HG02610 (cell line): ENCODE results near the gene IGSF5.
"Not testable (repeated sequence)": the region's sequence is repeated elsewhere in the genome, so short reads cannot be mapped to it uniquely, and the experiment has no call there.

ENCODE experiments used
- ATAC-seq: cut with Tn5 transposase; IDR thresholded peaks from one replicate; pipeline ENCODE4 v1.9.1; 2021; ENCODE audit warnings: mild to moderate bottlenecking, moderate library complexity; ENCODE audit not compliant: unreplicated experiment

Gene IGSF5

GRCh38 chr21:39744883-39745282 is at the start of gene IGSF5:
Gene IGSF5 (plus strand): TSS chr21:39745183. CDS start chr21:39745510, 327 bp downstream.
- not testable (repeated sequence) for ATAC-seq

- ATAC-seq = no peak
These were observed 48.8 kb upstream of the IGSF5 start for GRCh38 chr21:39696196-39696595.

- ATAC-seq = no peak
These were observed 48.4 kb upstream of the IGSF5 start for GRCh38 chr21:39696618-39697017.

DNA sequence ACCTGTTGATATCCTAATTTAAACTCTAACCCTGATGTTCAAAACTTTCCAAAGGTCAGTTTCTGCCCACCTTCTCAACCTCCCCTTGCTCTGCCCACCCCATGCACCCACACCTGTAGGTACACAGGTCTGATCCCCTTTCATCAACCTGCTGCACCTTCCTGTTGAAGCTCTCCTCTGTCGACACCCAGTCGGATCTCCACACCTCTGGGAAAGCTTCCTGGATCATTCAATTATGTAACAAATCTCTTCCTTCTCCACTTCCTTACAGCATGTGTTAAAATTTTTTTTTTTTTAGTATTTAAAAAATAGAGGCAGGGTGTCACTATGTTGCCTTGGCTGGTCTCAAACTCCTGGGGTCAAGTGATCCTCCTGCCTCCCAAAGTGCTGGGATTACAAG is 44.7 kb upstream of the IGSF5 start:
- no peak for ATAC-seq

DNA sequence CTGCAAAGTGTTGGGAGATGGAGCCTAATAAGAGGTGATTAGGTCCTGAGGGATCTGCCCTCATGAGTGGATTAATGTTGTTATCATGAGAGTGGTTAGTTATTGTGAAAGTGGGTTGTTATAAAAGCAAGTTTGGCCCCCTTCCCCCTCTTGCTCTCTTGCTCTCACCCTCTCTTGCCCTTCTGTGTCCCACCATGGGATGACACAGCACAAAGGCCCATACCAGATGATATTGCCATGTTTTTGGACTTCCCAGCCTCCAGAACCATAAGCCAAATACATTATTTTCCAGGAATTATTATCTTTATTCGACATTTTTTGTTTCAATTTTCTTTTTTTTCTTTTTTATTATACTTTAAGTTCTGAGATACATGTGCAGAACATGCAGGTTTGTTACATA is 41.4 kb upstream of the IGSF5 start:
- no peak for ATAC-seq

- ATAC-seq = no peak
These were observed 39.1 kb upstream of the IGSF5 start for GRCh38 chr21:39705849-39706248.

DNA sequence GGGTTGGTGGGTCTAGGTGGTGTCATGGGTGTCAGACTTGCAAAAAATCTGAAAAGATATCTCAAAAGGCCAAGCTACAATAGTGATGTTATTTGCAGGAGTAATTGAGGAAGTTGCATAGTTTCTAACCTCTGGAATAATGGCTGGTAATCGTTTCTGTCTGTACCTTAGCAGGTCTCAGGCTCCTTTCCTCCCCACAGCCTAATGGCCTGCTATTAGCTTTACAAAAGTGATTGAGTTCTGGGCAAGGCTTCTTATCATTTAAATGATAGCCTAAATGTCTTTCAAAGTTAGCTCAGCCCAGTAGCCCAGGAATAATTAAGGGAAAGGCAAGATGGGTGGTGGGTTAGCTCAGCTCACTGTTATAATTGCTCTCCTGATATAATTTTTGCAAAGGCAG is 37.7 kb upstream of the IGSF5 start:
- no peak for ATAC-seq

DNA sequence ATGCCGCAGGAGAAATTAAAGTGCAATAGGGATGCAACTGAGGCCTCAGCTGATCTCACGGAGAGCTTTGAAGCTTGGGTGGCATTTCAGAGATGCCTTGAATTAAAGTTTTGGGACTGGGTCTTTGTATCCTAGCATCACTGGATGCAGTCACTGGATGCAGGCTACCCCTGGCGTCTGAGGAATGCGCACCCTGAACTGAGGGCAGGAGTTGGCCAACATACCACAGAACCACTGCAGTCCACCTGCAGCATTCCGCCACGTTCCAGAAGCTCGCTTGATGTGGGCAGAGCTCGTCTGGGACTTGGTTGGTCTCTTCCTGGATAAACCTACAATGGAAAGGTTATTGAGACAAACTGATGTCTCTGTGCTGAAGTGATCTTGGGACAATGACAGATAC is 34.1 kb upstream of the IGSF5 start:
- no peak for ATAC-seq

DNA sequence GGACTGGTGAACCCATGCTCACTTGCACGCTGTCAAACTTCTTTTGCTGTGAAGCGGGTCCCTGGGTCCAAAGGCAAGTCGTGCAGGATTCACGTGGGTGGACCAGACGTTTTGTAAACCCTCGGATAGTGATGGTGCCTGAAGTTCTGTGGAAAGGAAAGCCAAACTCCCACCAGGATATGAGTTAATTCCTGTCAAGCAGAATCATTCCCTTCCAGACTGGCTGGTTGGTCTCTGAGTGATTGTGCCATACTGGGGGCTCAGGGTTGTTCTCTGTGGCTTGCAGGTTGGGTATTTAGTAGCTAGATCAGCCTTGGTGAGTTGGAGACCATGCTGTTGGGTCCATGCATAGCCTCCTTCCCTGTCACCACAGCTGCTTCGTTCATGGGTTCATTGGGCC is 32.7 kb upstream of the IGSF5 start:
- ATAC-seq = no peak

DNA sequence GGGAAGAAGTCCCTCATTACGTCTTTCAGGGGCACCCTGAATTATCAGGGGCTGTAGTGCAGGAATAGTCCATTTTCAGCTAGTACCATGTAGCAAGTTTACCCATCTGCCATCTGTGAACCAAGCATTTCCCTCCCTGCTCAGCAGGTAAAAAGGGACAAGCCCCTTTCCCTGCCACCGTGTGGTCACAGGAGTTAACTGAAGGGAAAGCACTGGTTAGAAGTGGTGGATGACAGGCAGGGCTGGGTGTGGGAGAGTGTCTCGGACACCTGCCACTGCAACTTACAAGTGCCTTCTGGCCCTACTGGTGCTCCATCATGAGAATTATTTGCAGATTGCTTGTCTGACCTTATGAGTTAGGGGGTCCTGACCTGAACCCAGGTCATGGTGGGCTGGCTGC is 32.0 kb upstream of the IGSF5 start:
- ATAC-seq = no peak

DNA sequence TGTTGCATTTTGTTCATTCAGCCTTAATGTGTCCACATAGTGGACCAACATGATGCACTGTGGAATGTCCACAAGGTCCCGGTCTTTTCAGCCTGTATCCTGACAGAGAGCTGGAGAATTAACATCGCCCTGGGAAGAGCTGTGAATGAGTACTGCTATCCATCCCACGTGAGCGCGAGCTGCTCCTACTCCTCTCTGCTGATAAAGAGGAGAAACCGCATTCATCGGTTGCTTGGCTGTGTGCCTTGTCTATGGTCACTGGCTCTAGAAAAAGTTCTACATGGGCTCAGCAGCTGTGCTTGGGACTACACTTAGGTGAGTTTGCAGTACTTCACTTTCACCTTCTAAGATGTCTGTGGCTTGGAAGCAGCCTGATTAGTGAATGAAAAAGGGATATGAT is 31.1 kb upstream of the IGSF5 start:
- no peak for ATAC-seq

- no peak for ATAC-seq
These were observed 30.7 kb upstream of the IGSF5 start for GRCh38 chr21:39714331-39714730.

- no peak for ATAC-seq
These were observed 29.1 kb upstream of the IGSF5 start for GRCh38 chr21:39715804-39716397.

- ATAC-seq = no peak
These were observed 24.7 kb upstream of the IGSF5 start for GRCh38 chr21:39720126-39720778.

- no peak for ATAC-seq
These were observed 23.1 kb upstream of the IGSF5 start for GRCh38 chr21:39721885-39722284.

GRCh38 chr21:39724944-39725343 is 20.0 kb upstream of the IGSF5 start:
- no peak for ATAC-seq

DNA sequence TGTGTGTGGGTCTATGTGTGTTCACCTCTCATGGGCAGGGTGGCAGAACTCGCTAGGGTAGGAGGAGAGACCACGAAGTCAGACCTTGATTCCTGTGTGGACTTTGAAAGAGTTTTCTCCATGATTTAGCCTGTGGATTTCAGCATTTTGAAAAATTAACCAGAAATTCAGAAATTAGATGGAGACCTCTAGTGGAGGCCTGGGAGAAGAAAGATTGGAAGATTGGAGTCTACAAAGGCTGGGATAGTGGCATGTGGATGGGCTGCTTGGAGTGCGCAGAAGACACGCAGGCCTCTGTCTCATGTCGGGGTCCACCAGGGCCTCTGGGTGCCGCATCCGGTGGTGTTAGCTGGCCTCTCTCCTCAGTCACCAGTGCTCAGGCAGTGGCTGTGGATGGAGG is 18.9 kb upstream of the IGSF5 start:
- ATAC-seq = no peak

DNA sequence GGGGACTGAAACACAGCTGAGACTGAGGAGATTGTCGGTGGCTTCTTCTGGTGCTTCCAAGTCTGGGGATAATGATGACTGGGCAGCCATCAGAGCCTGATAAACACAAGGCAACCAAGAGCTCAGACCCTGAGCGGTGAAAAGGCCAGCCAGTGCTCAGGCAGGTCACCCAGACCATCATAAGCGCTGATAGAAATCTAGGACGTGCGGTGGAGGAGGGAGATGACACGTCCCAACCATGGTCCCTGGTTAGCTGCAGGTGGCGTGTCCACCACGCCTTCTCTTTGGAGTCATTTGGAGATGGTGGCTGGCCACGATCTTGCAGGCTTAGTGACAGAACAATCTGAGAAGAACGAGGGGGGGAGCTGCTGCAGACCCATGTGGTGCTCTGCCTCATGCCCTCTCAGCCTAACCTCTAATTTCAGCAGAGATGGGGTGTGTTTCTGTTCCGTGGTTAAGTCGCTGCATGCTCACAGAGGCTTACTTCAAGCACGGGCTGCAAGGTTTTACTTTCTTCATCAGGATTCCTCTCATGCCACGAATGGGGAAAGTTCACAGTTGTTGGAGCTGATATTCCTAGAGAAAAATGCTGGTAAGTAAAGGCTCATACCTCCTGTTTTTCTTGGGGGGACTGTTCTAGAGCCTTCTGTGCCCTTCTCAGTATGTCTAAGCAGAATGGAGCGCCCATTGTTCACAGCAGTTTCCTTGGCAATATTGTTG is 17.4 kb upstream of the IGSF5 start:
- no peak for ATAC-seq

DNA sequence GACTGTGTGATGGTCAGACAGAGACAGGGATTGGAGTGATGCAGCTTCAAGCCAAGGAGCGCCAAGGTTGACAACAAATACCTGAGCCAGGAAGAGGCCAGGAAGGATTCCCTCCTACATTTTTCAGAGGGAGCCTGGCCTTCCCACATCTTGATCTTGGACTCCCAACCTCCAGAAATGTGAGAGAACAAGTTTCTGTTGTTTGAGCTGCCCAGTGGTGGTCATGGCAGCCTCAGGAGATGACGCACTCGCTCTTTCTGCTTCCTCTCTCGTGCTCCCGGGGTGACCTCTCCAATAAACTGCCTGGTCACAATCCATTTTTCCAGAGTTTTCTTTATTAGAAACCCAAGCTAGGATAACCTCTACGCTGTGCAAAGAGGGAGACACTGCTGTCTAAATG is 16.6 kb upstream of the IGSF5 start:
- ATAC-seq = no peak

GRCh38 chr21:39730418-39731157 is 14.4 kb upstream of the IGSF5 start:
- no peak for ATAC-seq

GRCh38 chr21:39736716-39737115 is 8.3 kb upstream of the IGSF5 start:
- no peak for ATAC-seq
